ENCODE results near the gene FHOD1. TPM values are rescaled to one million over a fixed set of nuclear protein-coding genes. Genes with fewer than 3 reads are reported as not detected.

Gene FHOD1
- total and polyA plus RNA-seq, 12 donors = 11.6 to 71.1 (median 19.1) TPM

- WGBS, 2 donors = 95% methylated on average over 16 of the region's 16 CpGs
- intact Hi-C loops (cut with DNase I) = loop anchor here in 7 of 10 donors (5.0 to 10.0 kb wide), 3 partner anchors 67 to 225 kb away; partner anchors contain the start of genes FHOD1 (in 1 of the 7) and SLC9A5 (in 1 of the 7)
Observed at GRCh38 chr16:67180166-67180565, 67.1 kb downstream of the FHOD1 start.

GRCh38 chr16:67179421-67180080 lies 67.7 kb downstream of the FHOD1 start:
- intact Hi-C loops (cut with DNase I) = loop anchor here in 7 of 10 donors (5.0 to 10.0 kb wide), 3 partner anchors 68 to 225 kb away; partner anchors contain the start of genes FHOD1 (in 1 of the 7) and SLC9A5 (in 1 of the 7)
- no peak overlapping the region for H3K27ac ChIP-seq
- 91 to 95% methylated on average over 13 of the region's 13 CpGs for WGBS, 2 donors

More at GRCh38 chr16:67180166-67180565, 67.1 kb downstream of the FHOD1 start:
- Histone ChIP-seq H3K4me3 (no peak overlapping the region), H3K27me3 (peaks cover 0 to 5% (median 0%) of the 10 kb centered on the region in 7 donors), H3K9me3 (no peaks in the 10 kb centered on the region), H3K4me1 (peaks cover 10 to 54% (median 40%) of the 10 kb centered on the region in 9 donors), H3K36me3 (peaks cover 0 to 16% (median 0%) of the 10 kb centered on the region in 9 donors), H3K27ac (no peak overlapping the region)
- ATAC-seq (no peak), DNase-seq (no peak)
- TF ChIP-seq CTCF (IDR thresholded peaks at IDR 0.05) = no peak

More at GRCh38 chr16:67179421-67180080, 67.7 kb downstream of the FHOD1 start:
- peak in 1 of 9 donors; percentile 4 for TF ChIP-seq CTCF (IDR thresholded peaks at IDR 0.05)
- H3K36me3 ChIP-seq = peaks cover 0 to 20% (median 0%) of the 10 kb centered on the region in 9 donors
- no peak for DNase-seq
- H3K4me1 ChIP-seq = peaks cover 4 to 54% (median 40%) of the 10 kb centered on the region in 9 donors
- H3K9me3 ChIP-seq = no peaks in the 10 kb centered on the region
- peaks cover 0 to 8% (median 0%) of the 10 kb centered on the region in 7 donors for H3K27me3 ChIP-seq
- no peak for ATAC-seq
- H3K4me3 ChIP-seq = no peak overlapping the region

Small RNAs within 50 kb of the gene (microRNA-seq; reads per million reads assigned to microRNA genes)
- gene MIR328 = 122 to 149 reads per million in 2 donors

Other genes starting within 250 kb of the FHOD1 start
- gene CBFB, start 218.3 kb downstream of the FHOD1 start, total RNA-seq = 10 to 100 TPM; 22.2 to 36.4 (median 29.8) TPM
- gene CBFB, start 218.3 kb downstream of the FHOD1 start, polyA plus RNA-seq = 10 to 100 TPM; 17.6 to 22.9 TPM
- gene PHAF1, start 137.5 kb downstream of the FHOD1 start, total RNA-seq = 10 to 100 TPM in 8 of 10 donors, 1 to 10 TPM in 2; 8.9 to 12.7 (median 11.7) TPM
- gene PHAF1, start 137.5 kb downstream of the FHOD1 start, polyA plus RNA-seq = 1 to 10 TPM; 7.1 to 7.2 TPM
- 10 to 100 TPM in 4 of 10 donors, 1 to 10 TPM in 6; 7.4 to 17.6 (median 9.6) TPM for gene B3GNT9, start 96.5 kb downstream of the FHOD1 start, total RNA-seq
- gene B3GNT9, start 96.5 kb downstream of the FHOD1 start, polyA plus RNA-seq = 10 to 100 TPM in 1 of 2 donors, 1 to 10 TPM in 1; 5.4 to 19.1 TPM
- 10 to 100 TPM in 1 of 10 donors, 1 to 10 TPM in 9; 4.8 to 12.4 (median 5.7) TPM for gene TRADD, start 87.6 kb downstream of the FHOD1 start, total RNA-seq
- gene TRADD, start 87.6 kb downstream of the FHOD1 start, polyA plus RNA-seq = 10 to 100 TPM in 1 of 2 donors, 1 to 10 TPM in 1; 9.7 to 17.9 TPM
- gene FBXL8, start 87.5 kb downstream of the FHOD1 start, total RNA-seq = 10 to 100 TPM in 1 of 10 donors, 1 to 10 TPM in 9; 3.9 to 10.5 (median 5.0) TPM
- 10 to 100 TPM in 1 of 2 donors, 1 to 10 TPM in 1; 8.6 to 17.3 TPM for gene FBXL8, start 87.5 kb downstream of the FHOD1 start, polyA plus RNA-seq
- 10 to 100 TPM; 32.9 to 71.3 (median 38.6) TPM for gene HSF4, start 82.7 kb downstream of the FHOD1 start, total RNA-seq
- gene HSF4, start 82.7 kb downstream of the FHOD1 start, polyA plus RNA-seq = 100 to 1,000 TPM in 1 of 2 donors, 1 to 10 TPM in 1; 9.1 to 199 TPM
- gene NOL3, start 76.9 kb downstream of the FHOD1 start, total RNA-seq = 10 to 100 TPM; 71.8 to 92.2 (median 79.9) TPM
- gene NOL3, start 76.9 kb downstream of the FHOD1 start, polyA plus RNA-seq = 100 to 1,000 TPM; 115 to 132 TPM
- 10 to 100 TPM in 9 of 10 donors, 1 to 10 TPM in 1; 8.0 to 15.2 (median 12.1) TPM for gene MATCAP1, start 63.5 kb downstream of the FHOD1 start, total RNA-seq
- 10 to 100 TPM; 13.0 to 30.9 TPM for gene MATCAP1, start 63.5 kb downstream of the FHOD1 start, polyA plus RNA-seq
- gene EXOC3L1, start 57.3 kb downstream of the FHOD1 start, total RNA-seq = 1 to 10 TPM; 1.8 to 4.8 (median 3.0) TPM
- 1 to 10 TPM; 7.7 to 8.8 TPM for gene EXOC3L1, start 57.3 kb downstream of the FHOD1 start, polyA plus RNA-seq
- gene E2F4, start 55.3 kb downstream of the FHOD1 start, total RNA-seq = 10 to 100 TPM; 21.9 to 45.6 (median 28.6) TPM
- 10 to 100 TPM; 33.4 to 38.4 TPM for gene E2F4, start 55.3 kb downstream of the FHOD1 start, polyA plus RNA-seq
- gene ELMO3, start 48.4 kb downstream of the FHOD1 start, total RNA-seq = 1 to 10 TPM in 1 of 10 donors, under 1 TPM in 9; 0.19 to 1.1 (median 0.42) TPM
- 1 to 10 TPM; 1.3 to 1.9 TPM for gene ELMO3, start 48.4 kb downstream of the FHOD1 start, polyA plus RNA-seq
- 10 to 100 TPM in 6 of 10 donors, 1 to 10 TPM in 4; 7.6 to 22.1 (median 11.7) TPM for gene TMEM208, start 20.4 kb downstream of the FHOD1 start, total RNA-seq
- gene TMEM208, start 20.4 kb downstream of the FHOD1 start, polyA plus RNA-seq = 10 to 100 TPM; 74.7 to 92.0 TPM
- gene SLC9A5, start 1.5 kb upstream of the FHOD1 start, total RNA-seq = 1 to 10 TPM in 6 of 10 donors, under 1 TPM in 4; 0.71 to 2.4 (median 1.0) TPM
- gene SLC9A5, start 1.5 kb upstream of the FHOD1 start, polyA plus RNA-seq = 1 to 10 TPM in 1 of 2 donors, under 1 TPM in 1; 0.26 to 1.5 TPM
- 1 to 10 TPM in 4 of 10 donors, under 1 TPM in 6; 0.25 to 2.5 (median 0.61) TPM for gene PLEKHG4, start 32.1 kb upstream of the FHOD1 start, total RNA-seq
- 1 to 10 TPM; 1.3 to 2.9 TPM for gene PLEKHG4, start 32.1 kb upstream of the FHOD1 start, polyA plus RNA-seq
- not detected for gene KCTD19, start 79.3 kb upstream of the FHOD1 start, total RNA-seq
- under 1 TPM; 0.01 to 0.22 TPM for gene KCTD19, start 79.3 kb upstream of the FHOD1 start, polyA plus RNA-seq
- under 1 TPM in 1 of 10 donors, not detected in 9; 0.26 TPM for gene LRRC36, start 79.3 kb upstream of the FHOD1 start, total RNA-seq
- under 1 TPM; 0.42 to 0.88 TPM for gene LRRC36, start 79.3 kb upstream of the FHOD1 start, polyA plus RNA-seq
- gene TPPP3, start 146.0 kb upstream of the FHOD1 start, total RNA-seq = 10 to 100 TPM in 1 of 10 donors, 1 to 10 TPM in 9; 6.4 to 15.9 (median 9.0) TPM
- 10 to 100 TPM; 21.1 to 26.1 TPM for gene TPPP3, start 146.0 kb upstream of the FHOD1 start, polyA plus RNA-seq
- 1 to 10 TPM; 3.2 to 6.3 (median 4.2) TPM for gene ZDHHC1, start 169.0 kb upstream of the FHOD1 start, total RNA-seq
- gene ZDHHC1, start 169.0 kb upstream of the FHOD1 start, polyA plus RNA-seq = 1 to 10 TPM; 3.6 to 4.4 TPM
- 1 to 10 TPM in 1 of 10 donors, under 1 TPM in 8, not detected in 1; 0.16 to 1.4 (median 0.57) TPM for gene HSD11B2, start 183.6 kb upstream of the FHOD1 start, total RNA-seq
- gene HSD11B2, start 183.6 kb upstream of the FHOD1 start, polyA plus RNA-seq = under 1 TPM; 0.41 to 0.51 TPM
- 10 to 100 TPM; 57.4 to 84.7 (median 67.5) TPM for gene ATP6V0D1, start 233.7 kb upstream of the FHOD1 start, total RNA-seq
- 10 to 100 TPM; 12.8 to 73.3 TPM for gene ATP6V0D1, start 233.7 kb upstream of the FHOD1 start, polyA plus RNA-seq
- not detected for gene AGRP, start 236.1 kb upstream of the FHOD1 start, total RNA-seq
- under 1 TPM in 1 of 2 donors, not detected in 1; 0.10 TPM for gene AGRP, start 236.1 kb upstream of the FHOD1 start, polyA plus RNA-seq